Karpas-422 (cell line): ENCODE results near the gene WDR1. TPM values are rescaled to one million over a fixed set of nuclear protein-coding genes. Genes with fewer than 3 reads are reported as not detected.

Experiments used
- DNase-seq: peaks from one replicate; pipeline ENCODE4 v3.0.0-alpha.2; 2015
- H2AFZ ChIP-seq: fragments of 200-600 bp; sonication (generic); 2 replicates; pipeline ENCODE4 v1.6.1; 2014; ENCODE audit warnings: antibody characterized with exemption, low read length, mixed read lengths
- H3K27ac ChIP-seq: fragments of 200-600 bp; sonication (generic); 2 replicates; pipeline ENCODE4 v1.5.1; 2014; ENCODE audit warnings: mild to moderate bottlenecking, low read length, moderate library complexity
- H3K27me3 ChIP-seq: fragments of 200-600 bp; sonication (generic); 2 replicates; pipeline ENCODE4 v1.6.1; 2014; ENCODE audit warnings: low read length, mixed read lengths
- H3K36me3 ChIP-seq: fragments of 200-600 bp; sonication (generic); 2 replicates; pipeline ENCODE4 v1.6.1; 2014; ENCODE audit warnings: low read length, mixed read lengths; ENCODE audit not compliant: insufficient read depth
- H3K4me1 ChIP-seq: fragments of 200-600 bp; sonication (generic); 2 replicates; pipeline ENCODE4 v1.6.1; 2014; ENCODE audit warnings: mild to moderate bottlenecking, low read length, mixed read lengths
- H3K4me2 ChIP-seq: fragments of 200-600 bp; sonication (generic); 2 replicates; pipeline ENCODE4 v1.6.1; 2014; ENCODE audit warnings: low read length, low read depth, mild to moderate bottlenecking; ENCODE audit not compliant: poor library complexity, severe bottlenecking
- H3K4me3 ChIP-seq: fragments of 200-600 bp; sonication (generic); 2 replicates; pipeline ENCODE4 v1.5.1; 2014; ENCODE audit warnings: mild to moderate bottlenecking, antibody characterized with exemption, low read length, mixed read lengths
- H3K79me2 ChIP-seq: fragments of 200-600 bp; sonication (generic); 2 replicates; pipeline ENCODE4 v1.6.1; 2014; ENCODE audit warnings: mild to moderate bottlenecking, low read length, mixed read lengths
- H3K9ac ChIP-seq: fragments of 200-600 bp; sonication (generic); 2 replicates; pipeline ENCODE4 v1.6.0; 2014; ENCODE audit warnings: low read length
- H3K9me2 ChIP-seq: fragments of 200-600 bp; sonication (generic), shearing (Covaris generic); replicated peaks from 2 replicates; pipeline ENCODE4 v1.6.0; 2014; ENCODE audit warnings: mild to moderate bottlenecking, low read length, moderate library complexity; ENCODE audit not compliant: insufficient read depth
- H3K9me3 ChIP-seq: fragments of 300-700, 200-600 bp; sonication (generic); 2 replicates; pipeline ENCODE4 v1.6.1; 2014; ENCODE audit warnings: low read length, mixed read lengths
- H4K20me1 ChIP-seq: fragments of 200-600 bp; sonication (generic); 2 replicates; pipeline ENCODE4 v1.6.1; 2014; ENCODE audit warnings: mild to moderate bottlenecking, antibody characterized with exemption, low read length, low read depth; ENCODE audit not compliant: insufficient read depth
- total RNA-seq: library from RNA; depleted of rRNA; stranded (reverse); fragments of >200 nt; shearing (Covaris generic); gene quantifications from 2 replicates; pipeline ENCODE4 v1.2.3, GENCODE V29; 2014; ENCODE audit warnings: low replicate concordance

WDR1 gene
- total RNA-seq, 1 experiment from 2014 or later = 67.5 TPM

DNA sequence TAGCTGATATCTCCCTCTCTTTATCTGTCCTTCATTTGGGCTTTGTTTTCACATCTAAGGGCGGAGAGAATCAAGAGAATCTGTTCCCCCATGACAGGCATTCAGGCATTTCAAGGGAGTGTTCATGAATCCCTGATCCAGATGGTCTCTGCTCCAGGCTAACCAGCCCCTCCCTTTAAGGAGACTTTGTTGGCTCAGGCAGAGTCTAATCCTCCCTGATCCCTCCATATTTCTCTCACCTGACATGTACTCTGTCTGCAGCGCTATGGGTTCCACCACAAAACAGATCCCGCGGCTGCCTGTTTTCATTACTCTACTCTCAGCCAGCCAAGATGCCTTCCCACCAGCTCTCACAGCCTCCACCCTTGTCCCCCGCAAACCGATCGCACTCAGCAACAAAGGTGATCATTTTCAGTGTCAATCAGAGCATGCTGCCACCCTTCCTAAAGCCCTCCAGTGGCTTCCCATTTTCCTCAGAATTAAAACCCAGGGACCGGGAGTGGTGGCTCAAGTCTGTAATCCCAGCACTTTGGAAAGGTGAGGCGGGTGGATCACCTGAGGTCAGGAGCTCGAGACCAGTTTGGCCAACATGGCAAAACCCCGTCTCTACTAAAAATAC, 65.0 kb downstream of the WDR1 start:
- H4K20me1 ChIP-seq = no peaks in the 10 kb centered on the region
- H3K4me1 ChIP-seq = peaks cover 9% of the 10 kb centered on the region
- no peak overlapping the region for H3K4me2 ChIP-seq
- no peaks in the 10 kb centered on the region for H3K79me2 ChIP-seq
- DNase-seq = no peak
- H2AFZ ChIP-seq = no peak overlapping the region
- no peak overlapping the region for H3K9ac ChIP-seq
- H3K36me3 ChIP-seq = no peaks in the 10 kb centered on the region
- H3K9me2 ChIP-seq = no peaks in the 10 kb centered on the region
- H3K4me3 ChIP-seq = no peak overlapping the region
- no peaks in the 10 kb centered on the region for H3K9me3 ChIP-seq
- no peaks in the 10 kb centered on the region for H3K27me3 ChIP-seq
- H3K27ac ChIP-seq = no peak overlapping the region

DNA sequence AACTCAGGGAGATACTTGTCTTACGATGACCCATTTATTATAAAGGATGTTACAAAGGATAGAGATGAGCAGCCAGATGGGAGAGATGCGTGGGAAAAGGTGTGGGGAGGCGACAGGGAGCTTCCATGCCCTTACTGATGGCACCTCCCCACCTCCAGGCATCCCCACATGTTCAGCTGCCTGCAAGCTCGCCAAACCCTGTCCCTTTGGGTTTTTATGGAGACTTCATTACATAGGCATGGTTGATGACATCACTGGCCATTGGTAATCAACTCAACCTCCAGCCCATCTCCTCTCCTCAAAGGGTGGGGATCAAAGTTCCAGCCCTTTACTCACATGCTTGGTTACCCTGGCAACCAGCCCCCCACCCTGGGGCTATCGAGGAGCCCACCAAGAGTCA, 65.9 kb downstream of the WDR1 start:
- no peaks in the 10 kb centered on the region for H3K9me2 ChIP-seq
- no peak overlapping the region for H3K9ac ChIP-seq
- no peak overlapping the region for H3K4me2 ChIP-seq
- no peaks in the 10 kb centered on the region for H3K9me3 ChIP-seq
- no peak overlapping the region for H3K27ac ChIP-seq
- DNase-seq = no peak
- no peak overlapping the region for H2AFZ ChIP-seq
- H3K36me3 ChIP-seq = no peaks in the 10 kb centered on the region
- no peaks in the 10 kb centered on the region for H4K20me1 ChIP-seq
- H3K4me1 ChIP-seq = peaks cover 7% of the 10 kb centered on the region
- no peaks in the 10 kb centered on the region for H3K27me3 ChIP-seq
- no peaks in the 10 kb centered on the region for H3K79me2 ChIP-seq
- H3K4me3 ChIP-seq = no peak overlapping the region

DNA sequence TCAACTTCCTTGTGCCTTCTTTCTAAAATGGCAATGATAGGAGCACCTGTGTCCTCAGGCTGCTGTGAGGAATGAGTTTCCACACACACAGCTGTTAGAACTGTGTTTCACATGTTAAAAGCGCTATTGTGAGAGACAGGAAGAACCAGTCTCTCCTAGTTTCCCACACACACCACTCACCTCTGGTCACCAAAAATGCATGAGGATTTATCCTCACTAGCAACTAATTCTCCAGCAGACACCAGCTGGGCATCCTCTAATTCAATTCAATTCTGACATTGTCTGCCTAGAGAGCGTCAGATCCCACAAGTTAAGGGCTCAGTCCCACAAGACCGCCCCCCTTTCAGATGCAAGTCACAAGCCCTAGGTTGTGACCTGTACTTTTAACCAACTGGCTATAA, 66.3 kb downstream of the WDR1 start:
- no peaks in the 10 kb centered on the region for H3K9me3 ChIP-seq
- DNase-seq = no peak
- H2AFZ ChIP-seq = no peak overlapping the region
- H3K36me3 ChIP-seq = no peaks in the 10 kb centered on the region
- H3K4me2 ChIP-seq = no peak overlapping the region
- H3K27me3 ChIP-seq = no peaks in the 10 kb centered on the region
- no peaks in the 10 kb centered on the region for H3K79me2 ChIP-seq
- H3K4me1 ChIP-seq = peaks cover 2% of the 10 kb centered on the region
- no peaks in the 10 kb centered on the region for H4K20me1 ChIP-seq
- no peak overlapping the region for H3K4me3 ChIP-seq
- H3K9ac ChIP-seq = no peak overlapping the region
- no peaks in the 10 kb centered on the region for H3K9me2 ChIP-seq
- H3K27ac ChIP-seq = no peak overlapping the region

DNA sequence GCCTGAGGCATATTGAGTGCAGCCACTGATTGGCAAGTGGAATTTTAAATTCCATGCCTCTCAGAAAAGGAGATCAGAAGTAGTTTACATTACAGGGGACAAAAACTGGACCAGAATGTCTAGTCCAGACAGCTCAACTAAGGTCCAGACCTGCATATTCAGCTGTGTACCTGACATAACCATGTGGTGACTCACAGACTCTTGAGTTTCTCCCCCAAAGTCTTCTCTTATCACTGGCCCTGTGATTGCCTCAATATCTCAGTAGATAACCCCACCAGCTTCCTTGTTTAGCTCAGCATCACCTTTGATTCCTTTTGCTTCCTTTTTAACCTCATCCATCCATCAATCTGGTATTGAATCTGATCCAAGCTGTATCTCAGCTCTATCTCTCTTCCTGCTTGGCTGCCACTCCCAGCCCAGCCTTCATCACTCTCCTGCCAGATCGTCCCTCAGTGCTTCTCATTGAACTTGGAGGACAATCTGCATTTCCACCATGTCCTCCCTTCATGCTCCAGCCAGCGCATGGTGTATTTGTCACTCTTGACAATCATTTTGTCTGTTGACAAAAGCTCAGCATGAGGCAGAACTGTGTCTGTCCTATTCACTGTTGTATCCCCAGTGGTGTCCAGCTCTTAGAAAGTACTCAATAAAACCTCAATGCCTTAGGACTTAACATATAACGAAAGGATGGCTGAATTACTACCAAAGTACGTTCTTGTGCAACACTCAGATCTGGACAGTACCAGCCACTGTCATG, 67.5 kb downstream of the WDR1 start:
- H3K27ac ChIP-seq = no peak overlapping the region
- no peaks in the 10 kb centered on the region for H3K9me2 ChIP-seq
- no peaks in the 10 kb centered on the region for H4K20me1 ChIP-seq
- H3K4me1 ChIP-seq = no peaks in the 10 kb centered on the region
- no peak overlapping the region for H3K9ac ChIP-seq
- H2AFZ ChIP-seq = no peak overlapping the region
- no peaks in the 10 kb centered on the region for H3K36me3 ChIP-seq
- H3K9me3 ChIP-seq = no peaks in the 10 kb centered on the region
- no peak overlapping the region for H3K4me3 ChIP-seq
- no peaks in the 10 kb centered on the region for H3K79me2 ChIP-seq
- H3K4me2 ChIP-seq = no peak overlapping the region
- no peak for DNase-seq
- no peaks in the 10 kb centered on the region for H3K27me3 ChIP-seq

DNA sequence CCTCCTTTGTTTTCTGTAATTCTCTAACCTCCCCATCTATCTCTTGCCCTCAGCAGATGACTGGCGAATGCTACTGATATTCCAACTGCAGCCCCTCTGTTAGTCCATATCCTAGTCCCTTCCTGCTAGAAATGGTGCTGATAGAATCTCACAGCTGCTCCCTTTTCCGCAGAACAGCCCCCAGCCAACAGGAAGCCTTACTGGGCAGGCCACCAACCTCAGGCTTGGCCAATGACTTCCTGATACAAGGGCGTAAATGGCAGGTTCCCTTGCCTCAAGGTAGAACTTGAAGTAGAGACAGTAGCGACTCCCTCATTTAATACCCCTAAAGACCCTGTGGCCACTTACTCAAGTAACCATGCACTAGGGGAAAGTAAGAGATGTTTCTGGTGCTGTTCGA, 68.6 kb downstream of the WDR1 start:
- no peak for DNase-seq
- no peak overlapping the region for H3K9ac ChIP-seq
- H3K4me2 ChIP-seq = no peak overlapping the region

DNA sequence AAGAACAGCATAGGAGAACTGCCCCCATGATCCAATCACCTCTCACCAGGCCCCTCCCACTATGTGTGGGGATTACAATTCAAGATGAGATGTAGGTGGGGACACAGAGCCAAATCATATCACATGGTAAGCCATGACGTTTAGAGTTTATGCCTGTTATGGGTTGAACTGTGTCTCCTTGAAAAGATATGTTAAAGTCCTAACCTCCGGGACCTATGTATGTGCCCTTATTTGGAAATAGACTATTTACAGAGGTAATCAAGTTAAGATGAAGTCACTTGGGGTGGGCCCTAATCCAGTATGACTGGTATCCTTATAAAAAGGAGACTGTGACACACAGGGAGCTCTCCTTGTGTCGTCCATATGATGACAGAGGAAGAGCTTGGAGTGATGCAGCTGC, 70.1 kb downstream of the WDR1 start:
- Histone ChIP-seq H3K27ac (no peak overlapping the region), H3K79me2 (no peaks in the 10 kb centered on the region), H3K9ac (no peak overlapping the region), H3K4me2 (no peak overlapping the region), H2AFZ (no peak overlapping the region), H3K9me3 (peaks cover 7% of the 10 kb centered on the region), H3K4me1 (no peaks in the 10 kb centered on the region), H3K36me3 (no peaks in the 10 kb centered on the region), H3K27me3 (no peaks in the 10 kb centered on the region; the same call in 1 of the 2 replicates), H3K9me2 (no peaks in the 10 kb centered on the region), H3K4me3 (no peak overlapping the region), H4K20me1 (no peaks in the 10 kb centered on the region)
- no peak for DNase-seq

More for the DNA sequence above, 68.6 kb downstream of the WDR1 start:
- H3K9me3 ChIP-seq = no peaks in the 10 kb centered on the region; the same call in 1 of the 2 replicates
- no peaks in the 10 kb centered on the region for H3K27me3 ChIP-seq
- H3K4me1 ChIP-seq = no peaks in the 10 kb centered on the region
- no peaks in the 10 kb centered on the region for H3K79me2 ChIP-seq
- H4K20me1 ChIP-seq = no peaks in the 10 kb centered on the region
- no peak overlapping the region for H2AFZ ChIP-seq
- H3K27ac ChIP-seq = no peak overlapping the region
- H3K36me3 ChIP-seq = no peaks in the 10 kb centered on the region
- H3K4me3 ChIP-seq = no peak overlapping the region
- no peaks in the 10 kb centered on the region for H3K9me2 ChIP-seq

DNA sequence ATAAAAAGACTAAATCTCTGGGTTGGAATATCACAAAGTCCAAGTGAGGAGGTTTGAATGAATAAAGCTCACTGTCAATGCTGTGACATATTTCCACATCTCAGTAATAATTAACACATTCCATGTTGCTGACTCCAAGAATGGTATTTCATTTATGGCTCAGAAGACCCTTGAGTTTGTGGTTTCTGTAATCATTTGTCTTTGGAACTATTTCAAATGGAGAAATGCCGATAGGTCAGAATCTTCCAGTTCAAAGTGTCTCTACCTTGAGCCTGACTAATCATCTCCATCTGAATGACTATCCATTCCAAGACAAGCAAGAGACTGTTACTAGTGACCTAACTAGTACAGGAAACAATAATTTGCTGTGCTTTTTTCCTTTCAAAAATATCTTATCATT, 71.1 kb downstream of the WDR1 start:
- no peak for DNase-seq
- H2AFZ ChIP-seq = no peak overlapping the region
- H3K4me3 ChIP-seq = no peak overlapping the region
- no peaks in the 10 kb centered on the region for H3K79me2 ChIP-seq
- H3K4me1 ChIP-seq = no peaks in the 10 kb centered on the region
- H3K9ac ChIP-seq = no peak overlapping the region
- no peak overlapping the region for H3K4me2 ChIP-seq
- H3K9me2 ChIP-seq = no peaks in the 10 kb centered on the region
- H3K36me3 ChIP-seq = no peaks in the 10 kb centered on the region
- H3K9me3 ChIP-seq = peaks cover 7% of the 10 kb centered on the region
- H3K27ac ChIP-seq = no peak overlapping the region
- H3K27me3 ChIP-seq = no peaks in the 10 kb centered on the region; the same call in 1 of the 2 replicates
- no peaks in the 10 kb centered on the region for H4K20me1 ChIP-seq

DNA sequence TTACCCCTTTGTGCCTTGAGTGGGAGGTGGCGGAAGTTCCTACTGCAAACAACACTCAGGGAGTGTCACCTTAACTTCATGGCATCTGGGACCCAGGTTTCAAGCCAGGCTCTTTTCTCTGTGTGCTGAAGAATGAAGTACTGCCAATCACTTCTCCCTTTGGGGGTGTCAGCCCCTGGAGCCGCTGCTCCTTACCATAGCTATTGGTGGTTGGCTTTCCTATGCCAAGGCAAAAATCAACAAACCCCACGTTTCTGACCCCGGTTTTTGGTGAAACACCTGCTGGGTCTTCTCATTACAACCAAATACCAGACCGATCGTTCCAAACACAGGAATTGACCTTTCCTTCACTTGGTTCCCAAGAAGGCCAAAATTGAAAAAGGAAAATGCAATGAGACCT, 75.6 kb downstream of the WDR1 start:
- H3K4me2 ChIP-seq = no peak overlapping the region

More for the DNA sequence above, 75.6 kb downstream of the WDR1 start:
- no peak overlapping the region for H3K9ac ChIP-seq
- H2AFZ ChIP-seq = no peak overlapping the region
- H3K36me3 ChIP-seq = no peaks in the 10 kb centered on the region
- no peaks in the 10 kb centered on the region for H3K9me2 ChIP-seq
- H4K20me1 ChIP-seq = no peaks in the 10 kb centered on the region
- no peak for DNase-seq
- no peaks in the 10 kb centered on the region; the same call in 1 of the 2 replicates for H3K27me3 ChIP-seq
- H3K27ac ChIP-seq = no peak overlapping the region
- H3K9me3 ChIP-seq = peaks cover 7% of the 10 kb centered on the region
- H3K4me3 ChIP-seq = no peak overlapping the region
- no peaks in the 10 kb centered on the region for H3K4me1 ChIP-seq
- H3K79me2 ChIP-seq = no peaks in the 10 kb centered on the region
